HG02610 (cell line): ENCODE measurements around the gene FARS2.
"Not testable (repeated sequence)": the region's sequence is repeated elsewhere in the genome, so short reads cannot be mapped to it uniquely, and the experiment has no call there.

ENCODE experiments used
- ATAC-seq: cut with Tn5 transposase; IDR thresholded peaks from one replicate; pipeline ENCODE4 v1.9.1; 2021; ENCODE audit warnings: mild to moderate bottlenecking, moderate library complexity; ENCODE audit not compliant: unreplicated experiment

The FARS2 gene

DNA sequence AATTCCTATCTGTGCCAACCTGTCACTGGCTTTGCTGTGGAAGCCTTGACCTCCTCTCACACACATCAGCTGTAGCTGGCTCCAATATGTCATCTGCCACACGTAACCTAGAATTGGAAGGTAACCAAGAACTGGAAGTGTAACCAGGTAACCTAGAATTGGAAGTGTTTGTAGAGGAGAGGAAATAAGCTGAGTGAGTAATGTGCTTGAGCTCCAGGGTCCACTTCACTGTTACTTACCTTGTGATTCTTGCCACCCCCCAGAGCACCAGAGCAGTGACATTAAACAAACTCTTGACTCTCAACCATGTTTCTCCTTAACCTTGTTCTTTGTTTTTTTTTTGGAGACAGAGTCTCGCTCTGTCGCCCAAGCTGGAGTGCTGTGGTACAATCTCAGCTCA is 394.9 kb downstream of the FARS2 start:
- no peak for ATAC-seq

GRCh38 chr6:5656695-5657094 is 395.4 kb downstream of the FARS2 start:
- not testable (repeated sequence) for ATAC-seq

DNA sequence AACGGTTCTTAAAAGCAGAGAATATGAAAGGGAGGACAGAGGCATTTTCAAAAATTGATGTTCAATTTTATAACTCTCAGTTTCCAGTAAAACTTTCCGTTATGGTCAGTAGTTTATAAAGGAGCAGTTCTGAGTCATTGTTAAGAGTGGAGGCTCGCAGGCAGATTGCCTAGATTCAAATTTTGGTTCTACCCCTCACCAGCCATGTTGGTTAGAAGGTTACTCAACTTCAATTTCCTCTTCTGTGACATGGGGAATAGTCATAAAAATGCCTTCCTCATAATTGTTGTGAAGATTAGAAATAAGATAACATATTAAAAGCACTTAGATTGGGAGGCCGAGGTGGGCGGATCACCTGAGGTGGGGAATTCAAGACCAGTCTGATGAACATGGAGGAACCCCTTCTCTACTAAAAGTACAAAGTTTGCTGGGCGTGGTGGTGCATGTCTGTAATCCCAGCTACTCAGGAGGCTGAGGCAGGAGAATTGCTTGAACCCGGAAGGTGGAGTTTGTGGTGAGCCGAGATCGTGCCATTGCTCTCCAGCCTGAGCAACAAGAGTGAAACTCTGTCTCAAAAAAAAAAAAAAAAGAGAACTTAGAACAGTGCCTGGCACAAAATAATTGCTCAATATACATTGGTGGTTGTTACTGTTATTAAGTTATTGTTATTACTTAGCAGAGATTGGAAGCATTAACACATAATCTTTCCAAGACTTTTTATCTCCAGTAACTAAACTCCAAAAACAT is 396.5 kb downstream of the FARS2 start:
- no peak for ATAC-seq

- no peak for ATAC-seq
These were observed 398.2 kb downstream of the FARS2 start for GRCh38 chr6:5659467-5659866.

GRCh38 chr6:5660772-5661171 is 399.5 kb downstream of the FARS2 start:
- no peak for ATAC-seq

DNA sequence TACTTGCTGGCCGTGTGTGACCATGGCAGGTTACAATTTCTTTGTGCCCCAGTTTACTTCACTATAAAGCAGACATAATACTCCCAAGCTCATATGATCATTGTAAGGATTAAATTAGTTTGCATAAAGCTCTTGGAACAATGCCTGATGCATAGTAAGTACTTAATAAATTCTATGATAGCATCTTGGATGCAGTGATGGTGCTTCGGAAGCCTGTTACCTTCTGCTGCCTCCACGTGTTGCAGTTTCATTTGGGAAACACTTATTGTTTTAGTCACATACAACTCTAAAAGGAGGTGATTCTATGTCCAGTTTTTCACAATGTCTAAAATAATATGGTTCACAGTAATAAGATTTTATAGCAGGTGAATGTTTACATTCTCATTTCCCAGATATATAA is 401.5 kb downstream of the FARS2 start:
- no peak for ATAC-seq

GRCh38 chr6:5663259-5663658 is 401.9 kb downstream of the FARS2 start:
- no peak for ATAC-seq

DNA sequence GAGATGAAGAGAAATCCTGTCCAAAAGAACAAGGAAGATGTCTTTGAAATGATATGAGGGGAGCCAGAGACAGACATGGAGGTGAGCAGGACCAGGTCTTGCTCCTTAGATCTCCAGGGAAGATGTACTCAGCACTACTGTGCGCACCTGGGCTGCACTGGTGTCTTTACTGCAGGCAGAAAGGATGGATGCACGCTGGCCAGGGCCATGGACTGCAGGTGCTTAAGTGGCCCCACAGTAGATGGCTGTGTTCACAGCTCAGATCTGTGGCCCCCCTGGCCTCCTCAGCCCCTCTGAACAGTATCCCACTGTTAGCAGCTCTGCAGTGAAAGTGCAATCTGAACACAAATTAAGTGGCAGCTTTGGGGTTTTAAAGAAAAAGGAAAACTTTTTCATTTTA is 402.4 kb downstream of the FARS2 start:
- no peak for ATAC-seq

GRCh38 chr6:5664149-5664548 is 402.8 kb downstream of the FARS2 start:
- ATAC-seq, result no peak

- no peak for ATAC-seq
These were observed 403.9 kb downstream of the FARS2 start for GRCh38 chr6:5665173-5665572.

DNA sequence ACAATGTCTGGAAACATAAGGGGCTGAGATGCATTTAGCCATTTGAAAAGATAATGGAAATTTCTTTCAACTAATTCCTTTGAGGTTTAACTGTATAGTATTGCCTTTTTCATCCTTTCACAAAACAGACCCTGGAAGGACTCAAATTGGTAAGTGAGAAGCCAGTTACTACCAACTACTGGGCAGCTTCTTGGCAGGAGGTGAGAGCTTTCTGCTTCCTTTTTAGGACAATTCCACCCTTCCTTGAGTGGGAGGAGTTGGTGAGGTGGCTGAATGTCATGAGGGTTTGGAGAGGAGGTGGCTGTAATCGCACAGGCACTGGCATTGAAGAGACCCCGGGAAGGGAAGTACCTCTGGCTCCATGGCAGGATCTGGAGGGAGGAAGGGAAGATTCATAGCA is 404.4 kb downstream of the FARS2 start:
- ATAC-seq, result no peak

DNA sequence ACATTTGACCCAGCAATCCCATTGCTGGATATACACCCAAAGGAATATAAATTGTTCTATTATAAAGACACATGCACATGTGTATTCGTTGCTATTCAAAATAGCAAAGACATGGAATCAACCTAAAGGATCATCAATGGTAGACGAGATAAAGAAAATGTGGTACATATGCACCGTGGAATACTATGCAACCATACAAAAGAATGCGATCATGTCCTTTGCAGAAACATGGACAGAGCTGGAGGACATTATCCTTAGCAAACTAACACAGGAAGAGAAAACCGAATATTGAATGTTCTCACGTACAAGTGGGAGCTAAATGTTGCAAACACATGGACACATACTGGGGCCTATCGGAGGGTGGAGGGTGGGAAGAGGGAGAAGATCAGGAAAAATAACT is 405.4 kb downstream of the FARS2 start:
- no peak for ATAC-seq

DNA sequence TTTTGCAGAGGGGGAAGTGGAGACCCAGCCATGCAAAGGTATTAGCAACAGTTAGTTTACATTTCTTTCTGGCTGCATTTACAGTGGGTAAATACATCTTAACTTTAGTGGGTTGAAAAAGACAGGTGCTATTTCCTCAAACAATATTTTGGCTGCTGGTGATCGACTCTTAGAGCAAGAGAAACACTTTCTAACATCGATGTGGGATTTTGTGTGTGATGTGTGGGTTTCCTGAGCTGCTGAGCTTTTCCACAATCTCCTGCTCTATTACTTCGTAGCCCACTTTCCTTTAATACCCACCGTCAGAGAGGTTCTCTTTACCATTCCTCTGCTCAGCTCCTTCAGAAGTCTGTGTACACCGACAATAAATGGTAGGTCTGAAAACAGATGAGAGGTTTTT is 406.4 kb downstream of the FARS2 start:
- ATAC-seq, result no peak

DNA sequence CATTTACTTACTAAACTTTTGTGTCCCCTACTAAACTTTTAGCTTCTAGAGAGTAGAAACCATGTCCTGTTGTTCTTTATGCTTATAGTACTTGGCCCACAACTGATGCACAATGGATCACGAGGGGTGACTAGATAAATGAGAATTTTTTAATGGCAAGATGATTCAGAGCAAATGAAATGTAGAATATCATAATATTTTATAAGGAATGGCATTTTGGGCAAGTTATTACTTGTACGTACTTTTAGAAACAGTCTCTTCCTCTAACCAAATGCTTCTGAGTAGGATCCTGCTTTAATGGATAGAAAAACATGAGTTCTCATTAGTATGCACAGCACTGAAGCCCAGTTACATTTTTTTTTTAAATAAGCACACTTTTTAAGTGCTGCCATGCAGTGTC is 409.1 kb downstream of the FARS2 start:
- no peak for ATAC-seq

GRCh38 chr6:5670811-5671561 is 409.7 kb downstream of the FARS2 start:
- ATAC-seq, result peak; percentile 45

DNA sequence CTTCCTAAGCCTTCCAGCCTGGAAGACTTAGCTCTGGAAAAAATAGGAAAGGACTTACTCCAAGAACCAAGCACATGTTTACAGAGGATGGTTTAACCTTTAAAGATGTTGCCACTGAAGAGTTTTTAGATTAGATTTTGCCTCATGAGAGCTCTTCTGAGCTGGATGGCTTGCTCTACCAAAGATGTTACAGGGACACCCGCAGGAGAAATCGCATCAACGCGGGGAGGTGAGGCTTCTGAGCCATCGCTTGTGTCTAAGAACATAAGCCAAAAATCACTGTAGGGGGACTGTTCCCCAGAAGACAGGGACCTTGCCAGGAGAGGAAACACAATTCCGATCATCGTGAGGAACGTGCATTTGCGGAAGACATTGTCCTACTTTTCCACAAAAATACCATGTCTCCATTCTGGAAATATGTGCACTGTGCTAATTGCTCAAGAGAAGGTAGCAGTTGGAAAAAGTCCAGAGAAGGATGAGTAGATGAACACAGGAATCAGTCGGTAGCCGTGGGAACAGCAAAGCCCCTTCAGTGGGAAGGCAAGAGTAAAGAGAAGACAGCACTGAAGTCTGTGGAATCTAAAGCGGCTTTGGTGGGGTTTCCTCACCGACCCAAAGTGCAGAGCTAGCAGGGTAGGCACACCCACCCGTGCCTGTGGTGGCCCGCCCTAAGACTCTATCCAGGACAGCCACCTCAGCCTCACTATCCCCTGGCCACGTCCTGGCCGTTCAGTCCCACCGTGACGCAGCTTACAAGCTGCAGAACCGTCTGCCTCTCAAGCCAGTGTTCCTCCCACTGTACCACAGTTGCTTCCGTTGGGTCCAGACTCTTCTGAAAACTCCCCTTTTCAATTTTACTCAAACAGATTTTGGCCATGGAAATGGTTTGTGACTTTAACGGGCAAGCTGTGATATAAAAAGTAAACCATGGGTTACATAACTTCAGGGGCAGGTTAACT is 410.6 kb downstream of the FARS2 start:
- no peak for ATAC-seq

GRCh38 chr6:5672581-5673011 is 411.3 kb downstream of the FARS2 start:
- ATAC-seq, result no peak

GRCh38 chr6:5673019-5673790 is 411.9 kb downstream of the FARS2 start:
- ATAC-seq, result no peak

- ATAC-seq, result no peak
These were observed 412.8 kb downstream of the FARS2 start for GRCh38 chr6:5674141-5674540.

- ATAC-seq, result no peak
These were observed 413.4 kb downstream of the FARS2 start for GRCh38 chr6:5674721-5675120.

DNA sequence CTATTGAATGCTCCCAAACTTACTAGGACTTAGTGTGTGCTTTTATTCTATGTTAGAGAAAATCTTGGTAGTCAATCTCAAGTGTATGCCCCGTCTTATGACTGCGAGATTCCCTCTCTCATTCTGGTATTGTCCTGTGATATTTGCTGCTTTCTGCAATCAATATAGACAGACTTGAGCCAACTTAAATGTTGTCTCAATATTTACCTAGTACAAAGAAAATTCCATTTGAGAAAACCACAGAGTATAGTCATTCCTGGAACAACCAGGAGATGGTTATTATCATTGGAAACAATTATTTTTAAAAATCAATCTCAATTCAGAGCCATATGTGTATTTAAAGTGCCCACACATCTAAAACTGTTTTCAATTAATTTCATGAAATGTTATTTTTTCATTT is 415.4 kb downstream of the FARS2 start:
- no peak for ATAC-seq
